ENCODE measurements around the gene PTPRU. TPM values are rescaled to one million over a fixed set of nuclear protein-coding genes. Genes with fewer than 3 reads are reported as not detected.

PTPRU gene
- polyA plus RNA-seq, 1 of the 3 experiments (the other 2 are of a cell fraction), result 3.5 TPM

DNA sequence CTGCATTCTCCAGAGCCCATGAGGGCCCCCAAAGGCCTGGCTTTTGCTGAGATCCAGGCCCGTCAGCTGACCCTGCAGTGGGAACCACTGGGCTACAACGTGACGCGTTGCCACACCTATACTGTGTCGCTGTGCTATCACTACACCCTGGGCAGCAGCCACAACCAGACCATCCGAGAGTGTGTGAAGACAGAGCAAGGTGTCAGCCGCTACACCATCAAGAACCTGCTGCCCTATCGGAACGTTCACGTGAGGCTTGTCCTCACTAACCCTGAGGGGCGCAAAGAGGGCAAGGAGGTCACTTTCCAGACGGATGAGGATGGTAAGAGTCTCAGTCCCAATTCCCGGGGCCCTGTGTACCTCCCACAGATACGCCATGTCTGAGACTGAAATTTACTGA, 39.1 kb downstream of the PTPRU start:
- H3K9me2 ChIP-seq, result no peaks in the 10 kb centered on the region
- CTCF ChIA-PET, result no interaction called here
- TF ChIP-seq RAD21 (IDR thresholded peaks at IDR 0.05; ENCODE audit: low read length) (no peak), FOSL2 (IDR thresholded peaks at IDR 0.05; ENCODE audit: borderline replicate concordance, low read depth) (no peak), JUND (IDR thresholded peaks at IDR 0.05) (no peak), TAF1 (IDR thresholded peaks at IDR 0.05; ENCODE audit: borderline replicate concordance, low read depth, low read length) (no peak), MXI1 (IDR thresholded peaks at IDR 0.05; ENCODE audit: low read depth, low read length) (no peak), GABPA (IDR thresholded peaks at IDR 0.05; ENCODE audit: low read depth) (no peak), GATA2 (CRISPR knock-in tag; IDR thresholded peaks at IDR 0.05) (no peak), CHD2 (IDR thresholded peaks at IDR 0.05; ENCODE audit: low read length, partially characterized antibody) (no peak), EZH2phosphoT487 (IDR thresholded peaks at IDR 0.05; ENCODE audit: borderline replicate concordance, low read depth) (no peak), YY1 (IDR thresholded peaks at IDR 0.05; ENCODE audit: low read depth) (no peak), NFIC (IDR thresholded peaks at IDR 0.05; ENCODE audit: borderline replicate concordance) (no peak), POLR2AphosphoS5 (IDR thresholded peaks at IDR 0.05; ENCODE audit: low read depth, low read length) (no peak), TCF12 (IDR thresholded peaks at IDR 0.05) (no peak)
- TF ChIP-seq, protein P1, sequence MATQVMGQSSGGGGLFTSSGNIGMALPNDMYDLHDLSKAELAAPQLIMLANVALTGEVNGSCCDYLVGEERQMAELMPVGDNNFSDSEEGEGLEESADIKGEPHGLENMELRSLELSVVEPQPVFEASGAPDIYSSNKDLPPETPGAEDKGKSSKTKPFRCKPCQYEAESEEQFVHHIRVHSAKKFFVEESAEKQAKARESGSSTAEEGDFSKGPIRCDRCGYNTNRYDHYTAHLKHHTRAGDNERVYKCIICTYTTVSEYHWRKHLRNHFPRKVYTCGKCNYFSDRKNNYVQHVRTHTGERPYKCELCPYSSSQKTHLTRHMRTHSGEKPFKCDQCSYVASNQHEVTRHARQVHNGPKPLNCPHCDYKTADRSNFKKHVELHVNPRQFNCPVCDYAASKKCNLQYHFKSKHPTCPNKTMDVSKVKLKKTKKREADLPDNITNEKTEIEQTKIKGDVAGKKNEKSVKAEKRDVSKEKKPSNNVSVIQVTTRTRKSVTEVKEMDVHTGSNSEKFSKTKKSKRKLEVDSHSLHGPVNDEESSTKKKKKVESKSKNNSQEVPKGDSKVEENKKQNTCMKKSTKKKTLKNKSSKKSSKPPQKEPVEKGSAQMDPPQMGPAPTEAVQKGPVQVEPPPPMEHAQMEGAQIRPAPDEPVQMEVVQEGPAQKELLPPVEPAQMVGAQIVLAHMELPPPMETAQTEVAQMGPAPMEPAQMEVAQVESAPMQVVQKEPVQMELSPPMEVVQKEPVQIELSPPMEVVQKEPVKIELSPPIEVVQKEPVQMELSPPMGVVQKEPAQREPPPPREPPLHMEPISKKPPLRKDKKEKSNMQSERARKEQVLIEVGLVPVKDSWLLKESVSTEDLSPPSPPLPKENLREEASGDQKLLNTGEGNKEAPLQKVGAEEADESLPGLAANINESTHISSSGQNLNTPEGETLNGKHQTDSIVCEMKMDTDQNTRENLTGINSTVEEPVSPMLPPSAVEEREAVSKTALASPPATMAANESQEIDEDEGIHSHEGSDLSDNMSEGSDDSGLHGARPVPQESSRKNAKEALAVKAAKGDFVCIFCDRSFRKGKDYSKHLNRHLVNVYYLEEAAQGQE (IDR thresholded peaks at IDR 0.05; ENCODE audit: low read depth, low read length), result no peak
- TF ChIP-seq, protein P2, sequence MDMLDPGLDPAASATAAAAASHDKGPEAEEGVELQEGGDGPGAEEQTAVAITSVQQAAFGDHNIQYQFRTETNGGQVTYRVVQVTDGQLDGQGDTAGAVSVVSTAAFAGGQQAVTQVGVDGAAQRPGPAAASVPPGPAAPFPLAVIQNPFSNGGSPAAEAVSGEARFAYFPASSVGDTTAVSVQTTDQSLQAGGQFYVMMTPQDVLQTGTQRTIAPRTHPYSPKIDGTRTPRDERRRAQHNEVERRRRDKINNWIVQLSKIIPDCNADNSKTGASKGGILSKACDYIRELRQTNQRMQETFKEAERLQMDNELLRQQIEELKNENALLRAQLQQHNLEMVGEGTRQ (IDR thresholded peaks at IDR 0.05; ENCODE audit: borderline replicate concordance, low read depth, low read length), result no peak
- TF ChIP-seq, protein P3, sequence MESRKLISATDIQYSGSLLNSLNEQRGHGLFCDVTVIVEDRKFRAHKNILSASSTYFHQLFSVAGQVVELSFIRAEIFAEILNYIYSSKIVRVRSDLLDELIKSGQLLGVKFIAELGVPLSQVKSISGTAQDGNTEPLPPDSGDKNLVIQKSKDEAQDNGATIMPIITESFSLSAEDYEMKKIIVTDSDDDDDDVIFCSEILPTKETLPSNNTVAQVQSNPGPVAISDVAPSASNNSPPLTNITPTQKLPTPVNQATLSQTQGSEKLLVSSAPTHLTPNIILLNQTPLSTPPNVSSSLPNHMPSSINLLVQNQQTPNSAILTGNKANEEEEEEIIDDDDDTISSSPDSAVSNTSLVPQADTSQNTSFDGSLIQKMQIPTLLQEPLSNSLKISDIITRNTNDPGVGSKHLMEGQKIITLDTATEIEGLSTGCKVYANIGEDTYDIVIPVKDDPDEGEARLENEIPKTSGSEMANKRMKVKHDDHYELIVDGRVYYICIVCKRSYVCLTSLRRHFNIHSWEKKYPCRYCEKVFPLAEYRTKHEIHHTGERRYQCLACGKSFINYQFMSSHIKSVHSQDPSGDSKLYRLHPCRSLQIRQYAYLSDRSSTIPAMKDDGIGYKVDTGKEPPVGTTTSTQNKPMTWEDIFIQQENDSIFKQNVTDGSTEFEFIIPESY (IDR thresholded peaks at IDR 0.05; ENCODE audit: borderline replicate concordance, low read depth), result no peak
- TF ChIP-seq, protein P4, sequence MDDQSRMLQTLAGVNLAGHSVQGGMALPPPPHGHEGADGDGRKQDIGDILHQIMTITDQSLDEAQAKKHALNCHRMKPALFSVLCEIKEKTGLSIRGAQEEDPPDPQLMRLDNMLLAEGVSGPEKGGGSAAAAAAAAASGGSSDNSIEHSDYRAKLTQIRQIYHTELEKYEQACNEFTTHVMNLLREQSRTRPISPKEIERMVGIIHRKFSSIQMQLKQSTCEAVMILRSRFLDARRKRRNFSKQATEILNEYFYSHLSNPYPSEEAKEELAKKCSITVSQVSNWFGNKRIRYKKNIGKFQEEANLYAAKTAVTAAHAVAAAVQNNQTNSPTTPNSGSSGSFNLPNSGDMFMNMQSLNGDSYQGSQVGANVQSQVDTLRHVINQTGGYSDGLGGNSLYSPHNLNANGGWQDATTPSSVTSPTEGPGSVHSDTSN (IDR thresholded peaks at IDR 0.05), result no peak
- TF ChIP-seq, protein P5, sequence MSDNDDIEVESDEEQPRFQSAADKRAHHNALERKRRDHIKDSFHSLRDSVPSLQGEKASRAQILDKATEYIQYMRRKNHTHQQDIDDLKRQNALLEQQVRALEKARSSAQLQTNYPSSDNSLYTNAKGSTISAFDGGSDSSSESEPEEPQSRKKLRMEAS (IDR thresholded peaks at IDR 0.05; ENCODE audit: low read depth), result no peak
- DNase-seq, result no peak
- no peak overlapping the region for H3K4me3 ChIP-seq (ENCODE audit: low read depth in 2 of 2, low read length in 1 of 2)
- no peak overlapping the region for H3K27ac ChIP-seq (ENCODE audit: low read depth in 2 of 2, low read length in 1 of 2)
- no peaks in the 10 kb centered on the region for H3K79me2 ChIP-seq (ENCODE audit: insufficient read depth)
- H3K4me1 ChIP-seq (ENCODE audit: control insufficient read depth in 1 of 2, insufficient read depth in 2 of 2, low read depth in 1 of 2, low read length in 1 of 2), result peaks cover 3 to 10% of the 10 kb centered on the region in 2 experiments; a peak in 2 of 4 replicates
- no peak overlapping the region for H3K9ac ChIP-seq
- WGBS (ENCODE audit: low lambda C conversion rate), result 81% methylated on average over 10 of the region's 14 CpGs
- no peaks in the 10 kb centered on the region for H4K20me1 ChIP-seq (ENCODE audit: insufficient read depth)
- H3K36me3 ChIP-seq (replicated peaks in 1 of 2; ENCODE audit: control insufficient read depth in 1 of 2, insufficient read depth in 2 of 2, low read length in 1 of 2), result no peaks in the 10 kb centered on the region
- POLR2A ChIA-PET, result no interaction called here
- H3K27me3 ChIP-seq (ENCODE audit: insufficient read depth), result no peaks in the 10 kb centered on the region
- H3F3A ChIP-seq (replicated peaks; ENCODE audit: insufficient read depth), result no peaks in the 10 kb centered on the region
- no peak overlapping the region for H3K4me2 ChIP-seq
- H3K9me3 ChIP-seq, result no peaks in the 10 kb centered on the region
- no peak overlapping the region for H2AFZ ChIP-seq (ENCODE audit: low read depth)

Data from SK-N-SH (cell line).